Activated naive CD4-positive, alpha-beta T cell treated with anti-CD3 and anti-CD28 coated beads, Interleukin-2, amount 10 ng/mL, durations not matched to agents 7 days and 5 days (primary cell): ENCODE results near the gene WDR11.

Source experiments
- CTCF ChIA-PET: fragments of 350-600 bp; sonication (Branson Sonifier 250); formaldehyde crosslinking; loops from one replicate; lab custom pipeline; 2021; ENCODE audit warnings: antibody characterized with exemption; lab: Charles Lee
- DNase-seq: peaks from one replicate; pipeline ENCODE4 v3.0.0-alpha.2; 2020
- H3K27ac Mint-ChIP-seq: one replicate; pipeline ENCODE4 v1.8.0; 2021; ENCODE audit warnings: mild to moderate bottlenecking, moderate library complexity, mixed read lengths
- H3K27me3 Mint-ChIP-seq: one replicate; pipeline ENCODE4 v1.8.0; 2021; ENCODE audit warnings: mild to moderate bottlenecking, mixed read lengths
- H3K36me3 Mint-ChIP-seq: one replicate; pipeline ENCODE4 v1.8.0; 2021; ENCODE audit warnings: mixed read lengths
- H3K4me1 Mint-ChIP-seq: one replicate; pipeline ENCODE4 v1.8.0; 2021; ENCODE audit warnings: mixed read lengths
- H3K4me3 Mint-ChIP-seq: one replicate; pipeline ENCODE4 v1.8.0; 2021; ENCODE audit warnings: mild to moderate bottlenecking, moderate library complexity, mixed read lengths
- H3K9me3 Mint-ChIP-seq: one replicate; pipeline ENCODE4 v1.8.0; 2021; ENCODE audit warnings: mixed read lengths

WDR11 gene

GRCh38 chr10:120827251-120827875 lies 23.8 kb upstream of the WDR11 start:
- Mint-ChIP-seq H3K4me1 (no peaks in the 10 kb centered on the region), H3K27me3 (no peaks in the 10 kb centered on the region), H3K36me3 (no peaks in the 10 kb centered on the region), H3K27ac (no peak overlapping the region), H3K9me3 (no peaks in the 10 kb centered on the region), H3K4me3 (no peak overlapping the region)
- DNase-seq, result no peak
- CTCF ChIA-PET, result interaction anchor here (1.0 kb wide), 1 partner anchor 14 kb away, joined by 3 read pairs; no protein-coding TSS in a partner anchor

- DNase-seq, result no peak
- H3K36me3 Mint-ChIP-seq, result no peaks in the 10 kb centered on the region
- no peaks in the 10 kb centered on the region for H3K4me1 Mint-ChIP-seq
- no peaks in the 10 kb centered on the region for H3K9me3 Mint-ChIP-seq
- H3K27ac Mint-ChIP-seq, result no peak overlapping the region
- H3K4me3 Mint-ChIP-seq, result no peak overlapping the region
- CTCF ChIA-PET, result no interaction called here
- no peaks in the 10 kb centered on the region for H3K27me3 Mint-ChIP-seq
Measured at GRCh38 chr10:120828763-120829319, 22.3 kb upstream of the WDR11 start.

- no peaks in the 10 kb centered on the region for H3K4me1 Mint-ChIP-seq
- H3K4me3 Mint-ChIP-seq, result no peak overlapping the region
- CTCF ChIA-PET, result no interaction called here
- DNase-seq, result no peak
- H3K27me3 Mint-ChIP-seq, result peaks cover 4% of the 10 kb centered on the region
- no peaks in the 10 kb centered on the region for H3K9me3 Mint-ChIP-seq
- no peaks in the 10 kb centered on the region for H3K36me3 Mint-ChIP-seq
- no peak overlapping the region for H3K27ac Mint-ChIP-seq
Measured at GRCh38 chr10:120832106-120832505, 19.1 kb upstream of the WDR11 start.

DNA sequence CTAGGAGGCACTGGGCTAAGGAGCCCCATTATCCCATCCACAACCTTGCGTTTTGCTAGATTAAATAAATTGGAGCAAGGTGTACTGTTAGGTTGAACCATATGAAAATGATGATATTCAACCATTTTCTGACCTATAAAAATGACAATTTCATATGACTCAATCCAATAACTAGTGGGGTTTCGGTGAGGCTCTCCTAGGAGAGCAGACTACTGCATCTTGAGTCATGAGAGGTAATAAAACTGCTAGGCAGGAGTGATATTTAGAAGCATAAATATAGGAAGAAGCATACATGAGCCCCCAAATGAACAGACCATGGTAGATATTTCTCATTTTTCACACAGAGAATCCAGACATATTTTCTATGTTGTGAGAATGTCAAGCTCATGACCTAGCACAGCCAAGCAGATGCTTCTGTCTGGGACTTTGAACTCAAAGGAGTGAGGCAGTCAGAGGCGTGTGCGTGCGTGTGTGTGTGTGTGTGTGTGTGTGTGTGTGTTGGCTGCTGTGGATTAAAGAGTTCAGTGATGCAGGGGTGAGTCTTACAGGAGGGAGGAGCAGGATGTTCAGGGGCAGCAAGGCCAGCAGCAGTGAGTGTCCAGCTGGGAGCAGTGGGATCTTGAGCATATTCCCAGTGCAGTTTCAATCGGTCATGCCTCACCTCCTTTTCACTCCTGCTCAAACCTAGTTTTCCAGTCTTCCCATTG lies 17.8 kb upstream of the WDR11 start:
- Mint-ChIP-seq H3K36me3 (no peaks in the 10 kb centered on the region), H3K4me1 (no peaks in the 10 kb centered on the region), H3K27ac (no peak overlapping the region), H3K9me3 (no peaks in the 10 kb centered on the region), H3K4me3 (no peak overlapping the region), H3K27me3 (peaks cover 4% of the 10 kb centered on the region)
- CTCF ChIA-PET, result no interaction called here
- DNase-seq, result no peak

- CTCF ChIA-PET, result no interaction called here
- no peaks in the 10 kb centered on the region for H3K4me1 Mint-ChIP-seq
- no peak for DNase-seq
- H3K4me3 Mint-ChIP-seq, result no peak overlapping the region
- H3K9me3 Mint-ChIP-seq, result no peaks in the 10 kb centered on the region
- H3K27ac Mint-ChIP-seq, result no peak overlapping the region
- H3K36me3 Mint-ChIP-seq, result no peaks in the 10 kb centered on the region
- H3K27me3 Mint-ChIP-seq, result peaks cover 4% of the 10 kb centered on the region
Measured at GRCh38 chr10:120835603-120836002, 15.6 kb upstream of the WDR11 start.

DNA sequence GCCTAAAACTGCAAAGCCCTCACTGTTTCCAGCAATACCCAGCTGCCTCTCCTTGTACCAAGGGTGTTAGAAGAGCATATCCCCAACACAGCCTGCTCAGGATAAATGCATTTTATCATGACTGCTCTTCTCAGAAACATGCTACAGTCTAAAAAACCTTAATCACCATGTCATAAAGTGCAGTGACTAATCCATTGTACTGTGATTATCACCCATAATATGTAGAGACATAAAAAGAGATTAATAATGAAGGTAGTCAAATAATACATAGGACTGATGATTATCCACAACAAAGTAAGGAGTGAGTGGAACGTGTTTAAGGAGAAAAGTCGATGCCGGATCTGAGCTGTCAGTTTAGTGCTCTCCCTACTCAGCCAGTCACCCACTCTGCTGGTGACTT lies 12.2 kb upstream of the WDR11 start:
- H3K4me1 Mint-ChIP-seq, result no peaks in the 10 kb centered on the region
- peaks cover 4% of the 10 kb centered on the region for H3K27me3 Mint-ChIP-seq
- CTCF ChIA-PET, result no interaction called here
- H3K27ac Mint-ChIP-seq, result no peak overlapping the region
- no peak overlapping the region for H3K4me3 Mint-ChIP-seq
- H3K9me3 Mint-ChIP-seq, result no peaks in the 10 kb centered on the region
- DNase-seq, result no peak
- no peaks in the 10 kb centered on the region for H3K36me3 Mint-ChIP-seq

- Mint-ChIP-seq H3K4me1 (no peaks in the 10 kb centered on the region), H3K27ac (no peak overlapping the region), H3K27me3 (no peaks in the 10 kb centered on the region), H3K36me3 (no peaks in the 10 kb centered on the region), H3K4me3 (no peak overlapping the region), H3K9me3 (no peaks in the 10 kb centered on the region)
- no peak for DNase-seq
- CTCF ChIA-PET, result interaction anchor here (0.8 kb wide), 1 partner anchor 14 kb away, joined by 3 read pairs; no protein-coding TSS in a partner anchor
Measured at GRCh38 chr10:120841522-120842189, 9.5 kb upstream of the WDR11 start.

DNA sequence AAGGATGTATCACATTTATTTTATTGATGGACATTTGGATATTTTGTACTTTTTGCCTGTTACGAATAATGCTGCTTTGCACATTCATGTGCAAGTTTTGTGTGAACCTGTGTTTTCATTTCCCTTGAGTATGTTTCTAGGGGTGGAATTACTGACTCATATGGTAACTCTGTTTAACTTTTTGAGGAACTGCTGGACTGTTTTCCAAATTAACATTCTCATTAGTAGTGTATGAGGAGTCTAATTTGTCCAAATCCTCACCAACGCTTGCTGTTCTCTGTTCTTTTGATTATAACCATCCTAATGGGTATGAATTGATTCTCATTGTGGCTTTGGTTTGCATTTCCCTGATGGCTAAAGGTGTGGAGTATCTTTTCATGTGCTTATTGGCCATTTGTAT lies 3.2 kb downstream of the WDR11 start:
- no peaks in the 10 kb centered on the region for H3K27me3 Mint-ChIP-seq
- H3K9me3 Mint-ChIP-seq, result peaks cover 1% of the 10 kb centered on the region

GRCh38 chr10:120861178-120861855 lies 10.2 kb downstream of the WDR11 start:
- no peaks in the 10 kb centered on the region for H3K4me1 Mint-ChIP-seq
- H3K27me3 Mint-ChIP-seq, result no peaks in the 10 kb centered on the region
- H3K9me3 Mint-ChIP-seq, result no peaks in the 10 kb centered on the region
- no peak overlapping the region for H3K4me3 Mint-ChIP-seq
- H3K27ac Mint-ChIP-seq, result no peak overlapping the region
- no peak for DNase-seq
- peaks cover 21% of the 10 kb centered on the region for H3K36me3 Mint-ChIP-seq
- CTCF ChIA-PET, result no interaction called here

More for the DNA sequence above, 3.2 kb downstream of the WDR11 start:
- DNase-seq, result no peak
- Mint-ChIP-seq H3K36me3 (peaks cover 26% of the 10 kb centered on the region), H3K4me1 (peaks cover 29% of the 10 kb centered on the region), H3K27ac (no peak overlapping the region), H3K4me3 (no peak overlapping the region)
- CTCF ChIA-PET, result no interaction called here

GRCh38 chr10:120873741-120874140 lies 22.6 kb downstream of the WDR11 start:
- Mint-ChIP-seq H3K4me1 (no peaks in the 10 kb centered on the region), H3K36me3 (peaks cover 37% of the 10 kb centered on the region), H3K27me3 (no peaks in the 10 kb centered on the region), H3K27ac (no peak overlapping the region), H3K4me3 (no peak overlapping the region), H3K9me3 (peaks cover 2% of the 10 kb centered on the region)
- no peak for DNase-seq
- CTCF ChIA-PET, result no interaction called here

DNA sequence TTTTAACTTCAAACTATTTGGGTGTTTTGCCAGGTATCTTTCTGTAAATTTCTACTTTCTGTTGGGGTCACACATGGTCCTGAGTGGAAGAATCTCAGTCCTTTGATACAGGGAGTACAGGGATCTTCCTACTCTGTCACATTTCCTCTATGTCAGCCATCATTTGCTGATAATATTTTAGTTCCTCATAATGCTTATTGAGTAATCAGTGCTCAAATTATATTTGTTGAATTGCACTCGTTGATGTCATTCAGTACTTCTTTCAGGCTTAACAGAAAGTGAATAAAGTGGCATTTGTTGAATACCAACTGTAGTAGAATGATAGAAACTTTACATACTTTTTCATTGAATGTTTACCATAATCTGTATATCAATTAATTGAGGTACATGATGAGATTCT lies 31.9 kb downstream of the WDR11 start:
- no peak overlapping the region for H3K4me3 Mint-ChIP-seq
- H3K9me3 Mint-ChIP-seq, result no peaks in the 10 kb centered on the region

GRCh38 chr10:120887482-120887881 lies 36.3 kb downstream of the WDR11 start:
- no peak overlapping the region for H3K27ac Mint-ChIP-seq
- CTCF ChIA-PET, result no interaction called here
- H3K4me3 Mint-ChIP-seq, result no peak overlapping the region
- H3K9me3 Mint-ChIP-seq, result no peaks in the 10 kb centered on the region
- DNase-seq, result no peak
- no peaks in the 10 kb centered on the region for H3K27me3 Mint-ChIP-seq
- peaks cover 31% of the 10 kb centered on the region for H3K36me3 Mint-ChIP-seq
- H3K4me1 Mint-ChIP-seq, result no peaks in the 10 kb centered on the region

More for the DNA sequence above, 31.9 kb downstream of the WDR11 start:
- CTCF ChIA-PET, result interaction anchor here (1.2 kb wide), 1 partner anchor 14 kb away, joined by 3 read pairs; no protein-coding TSS in a partner anchor
- no peaks in the 10 kb centered on the region for H3K27me3 Mint-ChIP-seq
- H3K27ac Mint-ChIP-seq, result no peak overlapping the region
- peaks cover 22% of the 10 kb centered on the region for H3K36me3 Mint-ChIP-seq
- no peak for DNase-seq
- H3K4me1 Mint-ChIP-seq, result no peaks in the 10 kb centered on the region

DNA sequence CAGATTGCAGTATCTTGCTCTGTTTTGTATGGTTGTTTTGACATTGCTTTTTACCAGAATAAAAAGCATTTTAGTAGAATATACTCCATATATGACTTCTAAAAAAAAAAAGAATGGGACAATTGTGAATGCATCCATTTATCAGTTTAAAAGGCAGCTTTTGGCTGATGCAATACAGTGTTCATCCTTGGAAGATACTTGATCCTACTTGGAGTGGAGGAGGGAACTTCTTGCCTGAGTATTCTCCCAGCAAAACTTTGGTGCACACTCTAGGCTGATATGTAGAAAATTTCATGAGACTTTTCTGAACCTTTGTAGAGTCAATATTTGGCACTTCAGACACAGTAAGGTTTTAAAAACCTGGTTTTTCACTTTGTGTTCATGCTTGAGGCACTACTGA lies 40.2 kb downstream of the WDR11 start:
- Mint-ChIP-seq H3K4me1 (no peaks in the 10 kb centered on the region), H3K4me3 (no peak overlapping the region), H3K9me3 (no peaks in the 10 kb centered on the region), H3K36me3 (peaks cover 39% of the 10 kb centered on the region), H3K27me3 (no peaks in the 10 kb centered on the region), H3K27ac (no peak overlapping the region)
- CTCF ChIA-PET, result no interaction called here
- DNase-seq, result no peak

GRCh38 chr10:120894556-120894955 lies 43.4 kb downstream of the WDR11 start:
- Mint-ChIP-seq H3K4me1 (no peaks in the 10 kb centered on the region), H3K4me3 (no peak overlapping the region), H3K36me3 (peaks cover 36% of the 10 kb centered on the region), H3K27me3 (no peaks in the 10 kb centered on the region), H3K9me3 (no peaks in the 10 kb centered on the region), H3K27ac (no peak overlapping the region)
- no peak for DNase-seq
- CTCF ChIA-PET, result no interaction called here
